ENCODE measurements around the gene FGD3.

Gene FGD3

DNA sequence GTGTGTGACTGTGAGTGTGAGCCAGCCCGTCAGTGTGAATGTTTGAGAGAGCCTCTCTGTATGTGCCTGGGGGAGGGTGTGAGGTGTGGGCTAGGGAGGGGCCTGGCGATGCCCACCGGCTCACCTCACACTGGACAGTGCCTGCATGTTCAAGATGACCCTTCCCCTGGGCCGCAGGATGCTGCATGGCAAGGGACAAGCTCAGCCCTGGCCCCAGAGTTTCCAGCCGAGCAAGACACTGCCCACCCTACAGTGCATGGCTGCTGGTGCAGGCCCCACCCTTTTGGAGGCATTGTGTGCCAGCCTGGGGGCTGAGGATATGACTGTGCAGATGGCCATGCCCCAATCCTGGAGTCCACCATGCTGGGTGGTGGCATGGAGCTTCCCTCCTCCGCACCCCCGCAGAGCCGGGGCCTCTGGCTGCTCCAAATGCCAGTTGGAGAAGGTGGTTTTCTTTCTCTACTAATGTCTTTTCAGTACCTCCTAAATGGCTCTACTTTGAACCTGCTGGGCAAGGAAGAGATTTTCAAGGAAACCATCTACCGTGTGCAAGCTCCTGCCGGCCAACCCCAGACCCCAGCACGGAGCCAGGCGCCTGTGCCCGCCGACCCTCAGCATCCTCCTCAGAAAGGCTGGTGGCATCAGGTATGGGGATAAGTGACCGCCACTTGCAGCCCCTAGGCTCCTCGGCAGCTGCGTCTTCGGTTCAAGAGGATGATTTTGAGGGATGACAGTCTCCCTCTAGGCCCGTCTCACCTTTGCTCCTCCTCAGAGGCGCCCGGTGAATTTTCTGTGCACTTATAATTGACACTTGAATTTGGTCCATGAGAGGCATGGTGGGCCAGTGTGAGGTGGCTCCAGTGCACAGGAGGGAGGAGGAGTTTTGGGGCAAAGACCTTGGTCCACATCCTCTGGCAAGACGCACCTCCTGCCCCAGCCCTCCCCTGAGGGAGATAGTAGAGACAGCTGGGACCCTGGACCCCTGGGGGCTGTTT lies 27.7 kb downstream of the FGD3 start:
- Histone ChIP-seq H3K27me3 (ENCODE audit: insufficient read depth, low read length) (no peaks in the 10 kb centered on the region), H3K4me1 (ENCODE audit: insufficient read depth, low read length) (peaks cover 12% of the 10 kb centered on the region), H3K36me3 (ENCODE audit: insufficient read depth, low read length) (no peaks in the 10 kb centered on the region), H3K9me3 (ENCODE audit: low read length) (peaks cover 2% of the 10 kb centered on the region), H3K4me3 (ENCODE audit: low read length) (no peak overlapping the region), H2AFZ (ENCODE audit: low read depth, low read length) (no peak overlapping the region)

DNA sequence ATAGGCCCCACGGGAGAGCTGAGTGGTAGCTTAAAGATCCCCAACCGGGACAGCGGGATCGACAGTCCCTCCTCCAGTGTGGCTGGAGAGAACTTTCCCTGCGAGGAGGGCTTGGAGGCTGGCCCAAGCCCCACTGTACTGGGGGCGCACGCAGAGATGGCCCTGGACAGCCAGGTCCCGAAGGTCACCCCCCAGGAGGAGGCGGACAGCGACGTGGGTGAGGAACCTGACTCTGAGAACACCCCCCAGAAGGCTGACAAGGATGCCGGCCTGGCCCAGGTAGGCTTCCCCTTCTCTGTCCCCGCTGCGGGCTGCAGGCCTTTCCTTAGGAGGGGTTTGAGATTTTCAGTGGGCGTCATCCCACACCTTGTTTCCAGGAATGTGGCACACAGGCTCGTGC lies 29.1 kb downstream of the FGD3 start:
- Histone ChIP-seq H3K4me3 (ENCODE audit: low read length) (no peak overlapping the region), H3K27me3 (ENCODE audit: insufficient read depth, low read length) (no peaks in the 10 kb centered on the region), H3K36me3 (ENCODE audit: insufficient read depth, low read length) (no peaks in the 10 kb centered on the region), H3K9me3 (ENCODE audit: low read length) (peaks cover 2% of the 10 kb centered on the region), H3K4me1 (ENCODE audit: insufficient read depth, low read length) (no peaks in the 10 kb centered on the region), H2AFZ (ENCODE audit: low read depth, low read length) (no peak overlapping the region)

DNA sequence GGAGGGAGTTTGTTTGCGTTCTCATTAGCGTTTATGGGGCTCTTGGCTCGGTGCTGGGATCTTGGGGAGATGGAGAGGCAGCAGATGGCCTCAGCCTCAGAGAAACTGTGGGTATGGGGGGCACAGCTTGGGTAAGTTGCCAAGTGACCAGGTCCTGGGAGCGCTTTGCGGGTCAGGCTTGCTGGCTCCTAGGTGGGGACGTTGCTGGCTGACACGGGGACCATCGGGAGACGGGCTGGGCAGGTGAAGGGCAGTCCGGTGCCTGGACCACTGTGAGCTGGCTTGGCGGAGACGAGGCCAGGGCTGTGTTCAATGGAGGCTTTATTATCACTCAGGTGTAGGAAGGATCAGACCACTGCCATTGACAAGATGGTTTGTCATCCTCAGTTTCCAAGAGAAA lies 30.0 kb downstream of the FGD3 start:
- H3K4me3 ChIP-seq (ENCODE audit: low read length) = no peak overlapping the region
- H2AFZ ChIP-seq (ENCODE audit: low read depth, low read length) = no peak overlapping the region

DNA sequence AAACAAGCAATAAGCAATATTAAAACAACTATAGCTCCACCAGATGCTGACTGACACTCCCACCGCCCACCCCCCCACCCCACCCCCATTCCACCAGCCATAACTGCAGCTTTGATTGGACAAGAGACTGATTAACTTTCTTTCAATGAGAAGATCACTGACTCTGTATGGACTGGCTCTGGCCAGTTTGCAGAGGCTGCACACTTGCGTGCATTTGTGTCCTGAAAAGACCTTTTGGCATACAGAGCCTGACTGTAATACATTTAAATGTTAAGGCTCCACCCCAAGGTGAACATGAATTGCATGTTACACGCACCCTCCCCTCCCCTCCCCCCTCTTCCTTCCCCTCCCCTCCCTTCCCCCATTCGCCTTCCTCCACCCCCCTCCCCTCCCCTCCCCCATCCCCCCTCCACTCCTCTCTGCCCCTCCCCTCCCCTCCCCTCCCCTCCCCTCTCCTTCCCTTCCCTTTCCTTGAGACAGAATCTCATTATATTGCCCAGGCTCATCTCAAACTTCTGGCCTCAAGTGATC lies 31.1 kb downstream of the FGD3 start:
- peaks cover 2% of the 10 kb centered on the region for H3K9me3 ChIP-seq (ENCODE audit: low read length)
- no peaks in the 10 kb centered on the region for H3K4me1 ChIP-seq (ENCODE audit: insufficient read depth, low read length)
- no peak overlapping the region for H2AFZ ChIP-seq (ENCODE audit: low read depth, low read length)
- no peak overlapping the region for H3K4me3 ChIP-seq (ENCODE audit: low read length)
- H3K36me3 ChIP-seq (ENCODE audit: insufficient read depth, low read length) = no peaks in the 10 kb centered on the region
- no peaks in the 10 kb centered on the region for H3K27me3 ChIP-seq (ENCODE audit: insufficient read depth, low read length)

More for the DNA sequence above, 30.0 kb downstream of the FGD3 start:
- H3K36me3 ChIP-seq (ENCODE audit: insufficient read depth, low read length) = no peaks in the 10 kb centered on the region
- H3K9me3 ChIP-seq (ENCODE audit: low read length) = peaks cover 2% of the 10 kb centered on the region
- no peaks in the 10 kb centered on the region for H3K4me1 ChIP-seq (ENCODE audit: insufficient read depth, low read length)
- no peaks in the 10 kb centered on the region for H3K27me3 ChIP-seq (ENCODE audit: insufficient read depth, low read length)

DNA sequence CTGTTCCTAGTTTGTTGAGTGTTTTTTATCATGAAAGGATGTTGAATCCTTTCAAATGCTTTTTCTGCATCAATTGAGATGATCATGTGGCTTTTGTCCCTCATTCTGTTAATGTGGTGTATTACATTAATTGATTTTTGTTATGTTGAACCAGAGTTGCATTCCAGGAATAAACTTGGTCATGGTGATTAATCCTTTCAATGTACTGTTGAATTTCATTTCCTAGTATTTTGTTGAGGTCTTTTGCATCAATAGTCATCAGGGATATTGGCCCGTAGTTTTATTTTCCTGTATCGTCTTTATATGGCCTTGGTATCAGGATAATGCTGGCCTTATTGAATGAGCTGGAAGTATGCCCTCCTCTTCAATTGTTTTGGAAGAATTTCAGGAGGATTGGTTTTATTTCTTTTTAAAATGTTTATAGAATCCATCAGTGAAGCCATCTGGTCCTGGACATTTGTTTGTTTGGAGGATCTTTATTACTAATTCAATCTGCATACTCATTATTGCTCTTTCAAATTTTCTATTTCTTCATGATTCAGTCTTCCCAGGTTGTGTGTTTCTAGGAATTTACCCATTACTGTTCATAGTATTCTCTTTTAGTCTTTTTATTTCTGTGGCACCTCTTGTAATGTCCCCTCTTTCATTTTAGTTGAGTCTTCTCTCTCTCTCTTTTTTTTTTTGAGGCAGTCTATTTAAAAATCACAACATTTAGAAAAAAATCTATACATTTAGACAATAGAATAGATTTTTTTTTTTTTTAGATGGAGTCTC lies 32.1 kb downstream of the FGD3 start:
- Histone ChIP-seq H3K4me1 (ENCODE audit: insufficient read depth, low read length) (no peaks in the 10 kb centered on the region), H3K27me3 (ENCODE audit: insufficient read depth, low read length) (no peaks in the 10 kb centered on the region), H3K9me3 (ENCODE audit: low read length) (peaks cover 2% of the 10 kb centered on the region), H3K36me3 (ENCODE audit: insufficient read depth, low read length) (no peaks in the 10 kb centered on the region), H3K4me3 (ENCODE audit: low read length) (no peak overlapping the region), H2AFZ (ENCODE audit: low read depth, low read length) (no peak overlapping the region)

DNA sequence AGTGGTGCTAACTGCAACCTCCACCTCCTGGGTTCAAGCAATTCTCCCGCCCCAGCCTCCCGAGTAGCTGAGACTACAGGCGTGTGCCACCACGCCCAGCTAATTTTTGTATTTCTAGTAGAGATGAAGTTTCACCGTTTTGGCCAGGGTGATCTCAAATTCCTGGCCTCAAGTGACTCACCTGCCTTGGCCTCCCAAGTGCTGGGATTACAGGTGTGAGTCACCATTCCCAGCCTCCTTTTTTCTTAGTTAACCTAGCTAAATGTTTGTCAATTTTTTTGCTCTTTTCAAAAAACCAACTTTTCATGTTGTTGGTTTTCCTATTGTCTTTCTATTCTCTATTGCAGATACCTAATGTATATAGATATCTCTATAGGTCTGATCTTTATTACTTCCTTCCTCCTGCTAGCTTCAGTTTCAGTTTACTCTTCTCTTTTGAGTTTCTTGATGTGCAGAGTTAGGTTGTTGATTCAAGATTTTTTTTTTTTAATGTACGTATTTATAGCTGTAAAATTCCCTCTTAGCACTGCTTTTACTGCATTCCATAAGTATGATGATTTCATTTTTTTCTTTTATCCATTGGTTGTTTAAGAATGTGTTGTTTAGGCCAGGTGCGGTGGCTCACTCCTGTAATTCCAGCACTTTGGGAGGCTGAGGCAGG lies 32.9 kb downstream of the FGD3 start:
- Histone ChIP-seq H3K4me3 (ENCODE audit: low read length) (no peak overlapping the region), H2AFZ (ENCODE audit: low read depth, low read length) (no peak overlapping the region), H3K4me1 (ENCODE audit: insufficient read depth, low read length) (no peaks in the 10 kb centered on the region), H3K27me3 (ENCODE audit: insufficient read depth, low read length) (no peaks in the 10 kb centered on the region), H3K36me3 (ENCODE audit: insufficient read depth, low read length) (no peaks in the 10 kb centered on the region), H3K9me3 (ENCODE audit: low read length) (peaks cover 6% of the 10 kb centered on the region)

DNA sequence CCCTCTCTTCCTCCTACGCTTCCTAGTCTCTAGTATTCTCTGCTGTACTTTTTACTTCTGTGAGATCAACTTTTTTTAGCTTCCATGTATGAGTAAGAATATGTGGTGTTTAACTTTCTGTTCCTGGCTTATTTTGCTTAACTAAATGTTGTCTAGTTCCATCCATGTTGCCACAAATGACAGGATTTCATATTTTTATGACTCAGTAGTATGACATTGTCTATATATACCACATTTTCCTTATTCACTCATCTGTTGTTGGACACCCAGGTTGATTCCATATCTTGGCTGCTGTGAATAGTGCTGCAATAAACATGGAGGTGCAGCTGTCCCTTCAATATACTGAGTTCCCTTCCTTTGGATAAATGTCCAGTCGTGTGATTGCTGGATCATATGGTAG lies 34.8 kb downstream of the FGD3 start:
- no peaks in the 10 kb centered on the region for H3K4me1 ChIP-seq (ENCODE audit: insufficient read depth, low read length)

DNA sequence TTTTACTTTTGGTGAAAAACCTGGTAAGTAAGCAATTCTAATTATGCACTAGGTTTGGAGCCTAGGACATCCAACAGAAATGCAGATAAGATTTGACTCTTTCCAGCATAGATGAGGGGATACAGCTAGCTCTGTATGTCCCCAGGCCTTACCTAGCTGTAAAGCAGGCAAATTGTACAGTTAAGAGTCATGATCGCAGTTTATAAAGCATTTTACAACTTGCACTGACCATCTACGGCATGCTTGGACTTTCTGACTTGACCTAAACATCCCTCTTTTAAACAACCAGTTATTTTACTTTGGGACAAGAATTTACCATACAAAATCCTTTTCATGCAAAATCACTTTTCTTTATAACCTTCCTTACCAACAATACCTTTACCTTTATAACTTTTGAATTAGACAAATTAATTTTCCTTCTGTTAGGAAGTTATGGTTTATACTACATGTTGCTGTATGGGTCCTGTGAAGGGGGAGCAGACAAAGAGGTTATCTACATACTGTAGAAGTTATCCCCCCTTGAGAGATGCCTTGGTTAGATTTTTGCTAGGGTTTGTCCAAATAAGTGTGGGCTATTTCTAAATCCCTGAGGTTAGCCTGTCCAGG lies 36.8 kb downstream of the FGD3 start:
- H3K36me3 ChIP-seq (ENCODE audit: insufficient read depth, low read length) = no peaks in the 10 kb centered on the region
- H3K4me1 ChIP-seq (ENCODE audit: insufficient read depth, low read length) = no peaks in the 10 kb centered on the region
- no peak overlapping the region for H3K4me3 ChIP-seq (ENCODE audit: low read length)
- peaks cover 5% of the 10 kb centered on the region for H3K9me3 ChIP-seq (ENCODE audit: low read length)
- H3K27me3 ChIP-seq (ENCODE audit: insufficient read depth, low read length) = no peaks in the 10 kb centered on the region
- H2AFZ ChIP-seq (ENCODE audit: low read depth, low read length) = no peak overlapping the region

More for the DNA sequence above, 34.8 kb downstream of the FGD3 start:
- Histone ChIP-seq H3K9me3 (ENCODE audit: low read length) (peaks cover 5% of the 10 kb centered on the region), H3K4me3 (ENCODE audit: low read length) (no peak overlapping the region), H2AFZ (ENCODE audit: low read depth, low read length) (no peak overlapping the region), H3K36me3 (ENCODE audit: insufficient read depth, low read length) (no peaks in the 10 kb centered on the region), H3K27me3 (ENCODE audit: insufficient read depth, low read length) (no peaks in the 10 kb centered on the region)

DNA sequence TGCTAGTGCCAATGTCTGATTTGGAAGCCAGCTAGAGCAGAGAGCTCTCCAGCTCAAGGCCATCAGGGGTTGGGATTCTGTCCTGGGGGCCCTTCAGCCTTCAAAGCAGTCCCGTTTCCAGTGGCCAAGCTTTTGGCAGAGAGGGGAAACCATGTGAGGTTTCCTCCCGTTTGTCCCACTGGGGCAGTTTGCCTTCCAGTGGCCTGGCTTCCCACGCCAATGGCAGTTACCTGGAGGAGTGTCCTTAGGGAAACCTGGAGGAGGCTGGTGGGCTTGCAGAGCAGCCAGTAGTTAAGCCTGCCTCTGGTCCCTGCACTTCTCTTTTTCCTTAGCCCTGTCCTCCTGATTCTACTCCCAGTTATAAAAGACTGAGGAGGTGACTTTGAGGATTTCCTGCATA lies 37.7 kb downstream of the FGD3 start:
- peaks cover 3% of the 10 kb centered on the region for H3K4me1 ChIP-seq (ENCODE audit: insufficient read depth, low read length)
- H3K9me3 ChIP-seq (ENCODE audit: low read length) = peaks cover 5% of the 10 kb centered on the region
- H3K4me3 ChIP-seq (ENCODE audit: low read length) = no peak overlapping the region
- no peaks in the 10 kb centered on the region for H3K27me3 ChIP-seq (ENCODE audit: insufficient read depth, low read length)
- no peaks in the 10 kb centered on the region for H3K36me3 ChIP-seq (ENCODE audit: insufficient read depth, low read length)
- no peak overlapping the region for H2AFZ ChIP-seq (ENCODE audit: low read depth, low read length)

DNA sequence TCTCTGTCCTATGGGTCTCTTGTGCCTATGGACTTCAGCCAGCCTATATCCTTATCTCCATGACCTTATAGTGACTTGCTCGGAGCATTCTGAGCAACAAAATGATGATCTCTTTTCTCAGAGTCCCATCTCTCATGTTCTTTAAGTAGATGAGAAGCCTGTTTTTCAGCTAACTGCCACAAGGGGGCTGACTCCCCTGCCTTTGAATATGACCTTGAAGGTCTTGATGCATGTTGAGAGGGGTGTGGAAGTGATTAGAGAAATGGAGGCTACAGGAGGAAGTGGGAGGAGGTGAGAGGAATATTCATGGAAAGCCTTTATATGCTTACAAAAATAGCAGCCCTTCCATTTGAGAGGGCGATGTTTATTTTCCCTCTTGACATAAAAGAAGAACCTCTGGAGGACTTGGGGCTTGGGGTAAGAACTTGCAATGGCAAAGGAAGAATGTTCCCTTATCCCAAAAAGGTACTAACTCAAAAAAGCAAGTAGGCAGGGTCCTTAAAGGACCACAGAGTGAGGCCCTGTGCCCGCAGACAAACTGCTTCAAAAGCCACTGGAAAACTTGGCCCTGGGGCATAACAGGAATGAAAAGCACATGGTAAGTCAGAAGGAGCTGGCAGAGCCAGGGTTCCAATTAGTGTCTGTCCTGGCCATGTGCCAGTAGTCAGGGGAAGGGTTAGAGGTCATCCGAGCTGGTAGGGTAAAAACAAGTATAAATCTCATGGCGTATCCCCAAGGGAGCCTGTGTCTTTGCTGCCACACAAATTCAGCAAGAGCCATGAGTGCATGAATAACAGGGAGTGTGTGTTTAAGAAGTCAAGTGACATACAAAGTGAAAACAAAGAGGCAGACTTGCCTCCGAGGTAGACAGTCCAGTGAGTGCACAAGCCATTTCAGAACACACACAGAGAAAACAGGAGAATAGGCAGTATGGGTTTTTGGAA lies 39.1 kb downstream of the FGD3 start:
- Histone ChIP-seq H2AFZ (ENCODE audit: low read depth, low read length) (no peak overlapping the region), H3K4me3 (ENCODE audit: low read length) (no peak overlapping the region), H3K4me1 (ENCODE audit: insufficient read depth, low read length) (peaks cover 3% of the 10 kb centered on the region), H3K9me3 (ENCODE audit: low read length) (peaks cover 5% of the 10 kb centered on the region), H3K36me3 (ENCODE audit: insufficient read depth, low read length) (no peaks in the 10 kb centered on the region), H3K27me3 (ENCODE audit: insufficient read depth, low read length) (no peaks in the 10 kb centered on the region)

DNA sequence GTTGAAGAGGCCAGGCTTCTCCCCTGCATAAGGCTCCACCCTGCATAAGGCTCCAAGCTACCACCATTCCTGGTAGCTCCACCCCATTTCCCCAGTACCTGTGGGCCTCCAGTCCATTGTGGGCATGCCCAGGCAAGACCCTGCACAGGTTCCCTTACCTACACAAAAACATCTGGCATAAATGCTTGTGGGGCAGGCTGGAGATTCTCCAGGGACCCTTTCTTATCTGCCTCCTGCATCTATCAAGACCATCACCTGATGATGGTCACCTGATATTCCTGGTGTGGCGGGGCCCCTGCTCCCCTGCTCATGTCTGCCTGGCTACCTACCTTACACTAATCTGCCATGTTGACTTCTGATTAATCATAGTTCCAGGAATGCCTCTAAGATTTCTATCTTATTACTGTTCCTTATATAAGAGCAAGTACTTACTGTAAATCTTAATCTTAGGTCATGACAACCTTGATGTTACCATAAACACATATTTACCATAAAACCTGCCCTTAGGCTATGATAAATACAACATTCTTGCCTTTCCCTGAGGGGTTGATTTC lies 41.0 kb downstream of the FGD3 start:
- H3K9me3 ChIP-seq (ENCODE audit: low read length) = peaks cover 5% of the 10 kb centered on the region
- no peaks in the 10 kb centered on the region for H3K36me3 ChIP-seq (ENCODE audit: insufficient read depth, low read length)
- H3K4me1 ChIP-seq (ENCODE audit: insufficient read depth, low read length) = peaks cover 3% of the 10 kb centered on the region
- H2AFZ ChIP-seq (ENCODE audit: low read depth, low read length) = no peak overlapping the region
- H3K27me3 ChIP-seq (ENCODE audit: insufficient read depth, low read length) = no peaks in the 10 kb centered on the region
- H3K4me3 ChIP-seq (ENCODE audit: low read length) = no peak overlapping the region
